GM19351 (cell line): ENCODE data around the gene HAGHL.
"Not testable (repeated sequence)": the region's sequence is repeated elsewhere in the genome, so short reads cannot be mapped to it uniquely, and the experiment has no call there.

Experiments used
- ATAC-seq: cut with Tn5 transposase; IDR thresholded peaks from one replicate; pipeline ENCODE4 v1.9.1; 2021; ENCODE audit warnings: mild to moderate bottlenecking, moderate library complexity; ENCODE audit not compliant: unreplicated experiment

HAGHL gene

GRCh38 chr16:750485-750884 is 23.6 kb downstream of the HAGHL start:
- no peak for ATAC-seq

GRCh38 chr16:751152-752006 is 24.5 kb downstream of the HAGHL start:
- no peak for ATAC-seq

GRCh38 chr16:752007-752312 is 25.1 kb downstream of the HAGHL start:
- no peak for ATAC-seq

- not testable (repeated sequence) for ATAC-seq
Observed at GRCh38 chr16:754121-754607, 27.3 kb downstream of the HAGHL start.

- ATAC-seq: no peak
Observed at GRCh38 chr16:754656-755055, 27.8 kb downstream of the HAGHL start.

- ATAC-seq: no peak
Observed at GRCh38 chr16:756428-756827, 29.5 kb downstream of the HAGHL start.

GRCh38 chr16:759110-759910 is 32.4 kb downstream of the HAGHL start:
- ATAC-seq: no peak

- no peak for ATAC-seq
Observed at GRCh38 chr16:760065-760464, 33.2 kb downstream of the HAGHL start.

GRCh38 chr16:760545-761343 is 33.8 kb downstream of the HAGHL start, which contains the start of gene MSLN:
TSS of gene MSLN (plus strand) at chr16:760734. CDS start at chr16:762681, 1,947 bp downstream.
- ATAC-seq: no peak

GRCh38 chr16:761625-762513 is 35.0 kb downstream of the HAGHL start:
- ATAC-seq: no peak

GRCh38 chr16:762595-763268 is 35.8 kb downstream of the HAGHL start:
- ATAC-seq: no peak

- ATAC-seq: no peak
Observed at GRCh38 chr16:763369-764183, 36.7 kb downstream of the HAGHL start.

- no peak for ATAC-seq
Observed at GRCh38 chr16:764184-764750, 37.4 kb downstream of the HAGHL start.

- ATAC-seq: no peak
Observed at GRCh38 chr16:764848-765487, 38.1 kb downstream of the HAGHL start.

GRCh38 chr16:765488-765865 is 38.6 kb downstream of the HAGHL start:
- ATAC-seq: no peak

- no peak for ATAC-seq
Observed at GRCh38 chr16:766008-766819, 39.3 kb downstream of the HAGHL start.
